H7 (cell line): ENCODE data around the gene RFC2. TPM values are rescaled to one million over a fixed set of nuclear protein-coding genes. Genes with fewer than 3 reads are reported as not detected.
"Not testable (repeated sequence)": the region's sequence is repeated elsewhere in the genome, so short reads cannot be mapped to it uniquely, and the experiment has no call there.

Experiments used
- DNase-seq: peaks from one replicate; pipeline ENCODE4 v3.0.0; 2012
- H3K27me3 ChIP-seq: 2 replicates; pipeline ENCODE4 v1.6.0; 2011; ENCODE audit warnings: mild to moderate bottlenecking, low read length; ENCODE audit not compliant: control insufficient read depth, insufficient read depth
- H3K36me3 ChIP-seq: replicated peaks from 2 replicates; pipeline ENCODE4 v1.5.1; 2011; ENCODE audit warnings: low read length; ENCODE audit not compliant: control insufficient read depth, insufficient read depth
- H3K4me3 ChIP-seq: 2 replicates; pipeline ENCODE4 v1.5.1; 2011; ENCODE audit warnings: low read depth, mild to moderate bottlenecking, control low read depth, low read length, moderate library complexity; ENCODE audit not compliant: insufficient read depth
- total RNA-seq: library from RNA; depleted of rRNA; stranded (reverse); fragments of >200 nt; shearing (Covaris generic); gene quantifications from 2 replicates; pipeline ENCODE4 v1.2.3, GENCODE V29; 2014

Gene RFC2
- total RNA-seq, 1 experiment from 2014 or later, result 126 TPM

DNA sequence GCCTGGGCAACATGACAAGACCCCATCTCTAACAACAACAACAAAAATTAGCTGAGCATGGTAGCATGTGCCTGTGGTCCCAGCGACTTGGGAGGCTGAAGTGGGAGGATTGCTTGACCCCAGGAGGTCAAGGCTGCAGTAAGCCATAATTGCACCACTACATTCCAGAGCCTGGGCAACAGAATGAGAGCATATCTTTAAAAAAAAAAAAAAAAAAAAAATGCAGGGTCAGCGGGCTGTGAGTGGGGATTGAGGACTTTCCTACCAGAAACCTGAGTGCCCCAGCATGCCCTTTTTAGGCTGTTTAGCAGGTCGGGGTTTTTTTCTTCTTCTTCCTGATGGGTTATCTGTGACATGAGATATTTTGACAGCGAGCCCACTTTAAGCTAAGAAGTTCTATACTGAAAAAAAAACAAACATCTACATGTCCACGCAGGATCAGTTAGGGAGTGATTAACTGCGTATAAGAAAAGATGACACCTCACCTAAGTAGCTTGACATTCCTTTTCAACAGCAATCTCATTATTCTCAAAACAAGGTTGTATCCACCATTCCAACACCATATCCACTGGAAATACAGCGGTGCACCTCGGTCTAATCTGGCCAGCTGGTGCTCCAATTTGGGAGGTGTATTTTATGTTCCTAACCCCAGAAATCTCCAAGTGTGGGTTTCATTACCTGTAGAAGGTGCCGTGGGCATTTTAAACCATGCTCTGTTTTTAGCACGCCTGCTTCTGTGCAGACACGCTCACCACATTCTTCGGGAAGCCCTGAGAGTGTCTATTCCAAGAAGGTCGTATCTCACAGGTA, 13.8 kb upstream of the RFC2 start:
- Histone ChIP-seq H3K4me3 (no peak overlapping the region), H3K36me3 (no peaks in the 10 kb centered on the region), H3K27me3 (no peaks in the 10 kb centered on the region)
- DNase-seq, result no peak

DNA sequence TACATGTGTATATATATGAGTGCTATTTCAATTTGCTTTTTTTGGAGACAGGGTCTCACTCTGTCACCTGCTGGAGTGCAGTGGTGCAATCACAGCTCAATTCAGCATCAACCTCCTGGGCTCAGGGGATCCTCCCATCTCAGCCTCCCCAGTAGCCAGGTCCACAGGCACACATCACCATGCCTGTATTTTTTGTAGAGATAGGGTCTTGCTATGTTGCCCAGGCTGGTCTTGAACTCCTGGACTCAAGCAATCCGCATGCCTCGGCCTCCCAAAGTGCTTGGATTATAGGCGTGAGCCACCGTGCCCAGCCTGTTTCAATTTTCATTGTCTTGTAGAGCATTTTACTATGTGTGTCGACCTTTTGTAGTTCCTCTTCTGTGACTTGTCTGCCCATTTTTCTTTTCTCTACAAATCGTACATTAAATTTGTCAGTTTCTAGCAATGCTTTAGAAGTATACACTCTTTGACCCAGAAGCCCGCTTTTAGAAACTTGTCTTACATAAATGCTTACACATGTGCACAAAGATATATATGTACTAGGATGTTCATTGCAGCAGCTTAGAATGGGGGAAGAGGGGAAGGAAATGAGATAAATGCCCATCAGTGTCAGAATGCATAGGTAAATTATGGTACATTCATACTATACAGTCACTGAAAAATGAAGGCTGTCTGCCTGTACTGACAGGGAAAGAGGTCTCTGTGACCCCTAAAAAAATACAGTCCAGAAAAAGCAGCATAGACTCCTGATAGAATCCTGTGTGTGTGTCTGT, 12.2 kb upstream of the RFC2 start:
- Histone ChIP-seq H3K27me3 (no peaks in the 10 kb centered on the region), H3K36me3 (no peaks in the 10 kb centered on the region), H3K4me3 (no peak overlapping the region)
- no peak for DNase-seq

GRCh38 chr7:74263399-74264120, 9.4 kb upstream of the RFC2 start:
- no peak overlapping the region for H3K4me3 ChIP-seq
- H3K27me3 ChIP-seq, result no peaks in the 10 kb centered on the region
- no peaks in the 10 kb centered on the region for H3K36me3 ChIP-seq
- DNase-seq, result peak; percentile 22

GRCh38 chr7:74262639-74263398, 8.6 kb upstream of the RFC2 start:
- Histone ChIP-seq H3K36me3 (no peaks in the 10 kb centered on the region), H3K4me3 (no peak overlapping the region), H3K27me3 (no peaks in the 10 kb centered on the region)
- DNase-seq, result peak; percentile 23

GRCh38 chr7:74258639-74259038, 4.4 kb upstream of the RFC2 start:
- Histone ChIP-seq H3K4me3 (no peak overlapping the region), H3K27me3 (no peaks in the 10 kb centered on the region), H3K36me3 (no peaks in the 10 kb centered on the region)
- no peak for DNase-seq

- H3K27me3 ChIP-seq, result no peaks in the 10 kb centered on the region
- no peak overlapping the region for H3K4me3 ChIP-seq
- DNase-seq, result no peak
- peaks cover 3% of the 10 kb centered on the region for H3K36me3 ChIP-seq
Measured at GRCh38 chr7:74256491-74257408, 2.6 kb upstream of the RFC2 start.

DNA sequence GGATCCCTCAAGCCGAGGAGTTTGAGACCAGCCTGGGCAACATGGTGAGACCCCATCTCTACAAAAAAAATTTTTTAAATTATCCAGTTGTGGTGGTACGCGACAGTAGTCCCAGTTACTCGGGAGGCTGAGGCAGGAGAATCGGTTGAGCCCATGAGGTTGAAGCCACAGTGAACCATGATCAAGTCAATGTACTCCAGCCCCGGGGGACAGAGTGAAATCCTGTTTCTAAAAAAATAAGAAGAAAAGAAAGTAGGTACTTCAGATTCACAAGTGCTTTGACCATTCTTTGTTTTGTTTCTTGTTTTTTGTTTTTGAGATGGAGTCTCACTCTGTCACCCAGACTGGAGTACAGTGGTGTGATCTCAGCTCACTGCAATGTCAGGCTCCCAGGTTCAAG, 1.3 kb upstream of the RFC2 start:
- not testable (repeated sequence) for H3K36me3 ChIP-seq, H3K4me3 ChIP-seq, DNase-seq, H3K27me3 ChIP-seq

GRCh38 chr7:74254858-74255379, 720 bp upstream of the RFC2 start:
- Histone ChIP-seq H3K27me3 (no peaks in the 10 kb centered on the region), H3K36me3 (peaks cover 12% of the 10 kb centered on the region), H3K4me3 (peak overlapping the region; percentile 99)
- DNase-seq, result no peak

DNA sequence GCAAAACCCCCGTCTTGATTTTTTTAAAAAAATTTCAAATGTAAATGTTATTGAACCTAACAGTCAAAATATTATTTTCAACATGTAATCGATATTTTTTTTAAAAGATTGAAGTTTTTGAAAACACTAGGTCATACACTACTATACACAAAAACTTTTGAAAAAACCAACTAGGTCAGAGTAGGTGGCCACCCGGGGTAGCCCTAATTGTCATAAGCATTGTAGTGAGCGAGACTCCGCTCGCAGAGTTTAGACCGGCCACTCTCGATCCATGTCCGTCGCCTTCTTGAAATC, 417 bp downstream of the RFC2 start:
- H3K4me3 ChIP-seq, result peak overlapping the region; percentile 99
- DNase-seq, result no peak
- no peaks in the 10 kb centered on the region for H3K27me3 ChIP-seq
- peaks cover 20% of the 10 kb centered on the region for H3K36me3 ChIP-seq

- Histone ChIP-seq H3K4me3 (peak overlapping the region; percentile 99), H3K27me3 (no peaks in the 10 kb centered on the region)
Measured at GRCh38 chr7:74253331-74253730, 868 bp downstream of the RFC2 start.

DNA sequence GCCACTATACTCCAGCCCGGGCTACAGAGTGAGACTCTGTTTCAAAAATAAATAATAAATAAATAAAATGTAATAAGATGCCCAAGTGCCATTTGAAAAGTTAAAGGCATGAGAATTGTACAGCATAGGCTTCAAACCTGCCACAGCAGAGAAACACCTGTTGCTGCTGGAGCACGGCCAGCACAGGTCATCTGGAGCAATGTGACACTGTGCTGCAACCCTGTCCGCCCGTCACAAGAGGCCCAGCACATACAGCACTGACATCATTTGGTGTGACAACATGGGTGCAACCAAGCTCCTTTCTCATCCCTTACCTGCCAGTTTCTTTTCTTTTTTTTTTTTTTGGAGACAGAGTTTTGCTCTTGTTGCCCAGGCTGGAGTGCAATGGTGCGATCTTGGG, 1.3 kb downstream of the RFC2 start:
- Histone ChIP-seq H3K36me3 (peaks cover 27% of the 10 kb centered on the region), H3K4me3 (no peak overlapping the region), H3K27me3 (no peaks in the 10 kb centered on the region)
- DNase-seq, result no peak

More at GRCh38 chr7:74253331-74253730, 868 bp downstream of the RFC2 start:
- H3K36me3 ChIP-seq, result peaks cover 23% of the 10 kb centered on the region
- DNase-seq, result no peak

DNA sequence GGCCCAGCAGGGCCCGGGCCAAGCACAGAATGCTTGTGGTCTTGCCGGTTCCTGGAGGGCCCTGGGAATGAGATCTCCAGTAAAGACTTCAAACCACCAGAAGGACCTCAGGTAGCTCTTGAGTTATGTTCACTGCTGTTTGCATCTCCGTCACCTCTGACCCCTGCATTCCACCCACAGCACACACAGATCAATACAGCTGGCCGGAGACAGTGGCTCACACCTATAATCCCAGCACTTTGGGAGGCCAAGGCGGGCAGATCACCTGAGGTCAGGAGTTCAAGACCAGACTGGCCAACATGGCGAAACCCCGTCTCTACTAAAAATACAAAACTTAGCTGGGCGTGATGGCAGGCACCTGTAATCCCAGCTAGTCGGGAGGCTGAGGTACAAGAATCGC, 5.1 kb downstream of the RFC2 start:
- not testable (repeated sequence) for H3K4me3 ChIP-seq, H3K27me3 ChIP-seq, DNase-seq
- peaks cover 37% of the 10 kb centered on the region for H3K36me3 ChIP-seq

GRCh38 chr7:74248156-74248555, 6.0 kb downstream of the RFC2 start:
- no peaks in the 10 kb centered on the region for H3K27me3 ChIP-seq
- peaks cover 39% of the 10 kb centered on the region for H3K36me3 ChIP-seq
- no peak for DNase-seq
- no peak overlapping the region for H3K4me3 ChIP-seq
